Measurements from ENCODE around the gene TRMT2A.

- TF ChIP-seq TAF1 (IDR thresholded peaks at IDR 0.05; ENCODE audit: borderline replicate concordance, insufficient read depth, low read length) (no peak), SIN3A (IDR thresholded peaks at IDR 0.05; ENCODE audit: borderline replicate concordance, insufficient read depth, low read length) (no peak), FOXP2 (optimal IDR thresholded peaks at IDR 0.05; ENCODE audit: borderline replicate concordance, extremely low read depth, extremely low read length, insufficient read depth) (no peak), POLR2AphosphoS5 (IDR thresholded peaks at IDR 0.05; ENCODE audit: low read depth, low read length) (no peak)
Observed at GRCh38 chr22:20135265-20135664, 18.2 kb upstream of the TRMT2A start.
